PC-9 (cell line): ENCODE data around the gene SLC7A8. TPM values are rescaled to one million over a fixed set of nuclear protein-coding genes. Genes with fewer than 3 reads are reported as not detected.

Source experiments
- BruUV-seq: library from RNA; stranded (reverse); fragments of 400-500 nt; replicated peaks from 2 replicates; lab custom pipeline; 2021; lab: Mats Ljungman, UMichigan
- CTCF ChIA-PET: fragments of 300-600 bp; sonication (Branson Sonifier 250); formaldehyde crosslinking; loops from one replicate; lab custom pipeline; 2022; ENCODE audit warnings: antibody characterized with exemption; lab: Charles Lee
- POLR2A ChIA-PET: fragments of 300-600 bp; sonication (Branson Sonifier 250); formaldehyde crosslinking; loops from one replicate; lab custom pipeline; 2022; ENCODE audit warnings: antibody characterized with exemption; ENCODE audit not compliant: unreplicated experiment; lab: Charles Lee
- DNase-seq, 2 experiments: peaks; one replicate each; pipeline versions ENCODE4 v3.0.0 to v3.0.0-alpha.2; 2015 to 2022; ENCODE audit warnings: mixed read lengths in 1 of 2
- H2AFZ ChIP-seq: fragments of 200-600 bp; sonication (generic); 2 replicates; pipeline ENCODE4 v1.8.1; 2017; ENCODE audit warnings: antibody characterized with exemption
- H3F3A ChIP-seq: fragments of 200-600 bp; sonication (generic); 2 replicates; pipeline ENCODE4 v1.8.1; 2017; ENCODE audit warnings: antibody characterized with exemption, mild to moderate bottlenecking, low read depth; ENCODE audit not compliant: insufficient read depth
- H3K27ac ChIP-seq: fragments of 200-600 bp; sonication (generic); 2 replicates; pipeline ENCODE4 v1.6.1; 2016; ENCODE audit warnings: mixed run types
- H3K27me3 ChIP-seq: fragments of 200-600 bp; sonication (generic); 2 replicates; pipeline ENCODE4 v1.6.1; 2016; ENCODE audit warnings: low read depth, mixed run types; ENCODE audit not compliant: insufficient read depth
- H3K36me3 ChIP-seq: fragments of 200-600 bp; sonication (generic); 2 replicates; pipeline ENCODE4 v1.6.1; 2016; ENCODE audit warnings: low read depth, mixed run types
- H3K4me1 ChIP-seq: fragments of 200-600 bp; sonication (generic); replicated peaks from 2 replicates; pipeline ENCODE4 v1.6.1; 2016; ENCODE audit warnings: mixed run types; ENCODE audit not compliant: insufficient read depth
- H3K4me2 ChIP-seq: fragments of 200-600 bp; sonication (generic); 2 replicates; pipeline ENCODE4 v1.6.1; 2017; ENCODE audit warnings: mixed run types
- H3K4me3 ChIP-seq: fragments of 200-600 bp; sonication (generic); 2 replicates; pipeline ENCODE4 v1.6.1; 2016; ENCODE audit warnings: mixed run types
- H3K79me2 ChIP-seq: fragments of 200-600 bp; sonication (generic); 2 replicates; pipeline ENCODE4 v1.6.1; 2017; ENCODE audit warnings: low read depth, mixed run types
- H3K9me2 ChIP-seq: fragments of 200-600 bp; sonication (generic); 2 replicates; pipeline ENCODE4 v1.8.1; 2017; ENCODE audit warnings: mild to moderate bottlenecking; ENCODE audit not compliant: insufficient read depth
- H3K9me3 ChIP-seq: fragments of 200-600 bp; sonication (generic); 2 replicates; pipeline ENCODE4 v1.8.1; 2016; ENCODE audit warnings: low read depth; ENCODE audit not compliant: insufficient read depth
- H4K20me1 ChIP-seq: fragments of 200-600 bp; sonication (generic); 2 replicates; pipeline ENCODE4 v1.8.1; 2017; ENCODE audit not compliant: insufficient read depth
- CTCF ChIP-seq: fragments of 200-600 bp; sonication (generic); conservative IDR thresholded peaks from 2 replicates; pipeline ENCODE4 v1.6.1; 2017; ENCODE audit warnings: mixed run types, antibody characterized with exemption, mild to moderate bottlenecking, moderate library complexity
- EZH2 ChIP-seq: fragments of 200-600 bp; sonication (generic); IDR thresholded peaks from 2 replicates; pipeline ENCODE4 v1.8.0; 2017; ENCODE audit warnings: antibody characterized with exemption, low read depth
- intact Hi-C: fragments of 100-400 bp; cut with micrococcal nuclease; formaldehyde crosslinking; loops from one replicate; pipeline ENCODE4 v1.10.0; 2022; ENCODE audit not compliant: unreplicated experiment
- total RNA-seq: library from RNA; stranded (reverse); gene quantifications from 2 replicates; pipeline ENCODE4 v1.2.3, GENCODE V29; 2021

Gene SLC7A8
- total RNA-seq, 1 experiment from 2014 or later: 3.6 TPM

GRCh38 chr14:23114669-23115038 is 68.8 kb downstream of the SLC7A8 start:
- H3K4me1 ChIP-seq: peaks cover 41% of the 10 kb centered on the region
- no peak overlapping the region for H2AFZ ChIP-seq
- peak overlapping the region; percentile 65 for H3K4me2 ChIP-seq
- peaks cover 18% of the 10 kb centered on the region; the same call in 1 of the 2 replicates for H3F3A ChIP-seq
- DNase-seq: no peak
- ChIA-PET POLR2A (interaction anchor here (0.6 kb wide), 1 partner anchor 44 kb away, joined by 4 read pairs; no protein-coding TSS in a partner anchor), CTCF (no interaction called here)
- H4K20me1 ChIP-seq: no peaks in the 10 kb centered on the region
- no peaks in the 10 kb centered on the region for H3K9me2 ChIP-seq
- no peaks in the 10 kb centered on the region for H3K9me3 ChIP-seq
- TSS peak; percentile 65 for BruUV-seq
- H3K27me3 ChIP-seq: no peaks in the 10 kb centered on the region
- intact Hi-C loops: no loop called here
- peak overlapping the region; percentile 90 for H3K27ac ChIP-seq
- no peaks in the 10 kb centered on the region for H3K36me3 ChIP-seq
- no peak overlapping the region for H3K4me3 ChIP-seq
- no peaks in the 10 kb centered on the region for H3K79me2 ChIP-seq
- TF ChIP-seq CTCF (no peak), EZH2 (no peak)

DNA sequence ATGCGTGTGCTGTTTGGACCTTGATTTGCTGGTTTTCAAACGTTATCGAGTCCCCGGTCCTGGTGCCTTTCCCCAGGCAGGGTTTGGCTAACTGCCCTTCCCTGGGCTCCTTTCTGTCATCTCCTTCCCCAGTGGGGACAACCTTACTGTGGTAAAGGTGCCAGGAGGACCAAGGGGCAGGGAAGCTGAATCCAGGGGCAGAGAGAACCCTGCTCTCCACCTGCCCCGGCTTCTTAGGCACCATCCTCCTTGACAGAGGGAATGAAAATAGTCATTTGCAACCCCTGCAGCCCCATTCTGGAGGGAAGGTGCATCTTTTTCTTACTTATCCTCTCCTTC is 69.4 kb downstream of the SLC7A8 start:
- H3K9me2 ChIP-seq: no peaks in the 10 kb centered on the region
- peak overlapping the region; percentile 65; the same call in 1 of the 2 replicates for H3K4me2 ChIP-seq
- intact Hi-C loops: no loop called here
- POLR2A ChIA-PET: no interaction called here
- H4K20me1 ChIP-seq: no peaks in the 10 kb centered on the region
- DNase-seq: no peak
- peak overlapping the region; percentile 90 for H3K27ac ChIP-seq
- TF ChIP-seq CTCF: no peak
- no peak for TF ChIP-seq EZH2
- no TSS peak for BruUV-seq
- peaks cover 41% of the 10 kb centered on the region for H3K4me1 ChIP-seq
- H2AFZ ChIP-seq: no peak overlapping the region
- H3F3A ChIP-seq: peaks cover 18% of the 10 kb centered on the region; the same call in 1 of the 2 replicates
- H3K79me2 ChIP-seq: no peaks in the 10 kb centered on the region
- CTCF ChIA-PET: no interaction called here
- no peak overlapping the region for H3K4me3 ChIP-seq
- H3K9me3 ChIP-seq: no peaks in the 10 kb centered on the region
- no peaks in the 10 kb centered on the region for H3K27me3 ChIP-seq
- H3K36me3 ChIP-seq: no peaks in the 10 kb centered on the region

GRCh38 chr14:23113431-23114119 is 69.9 kb downstream of the SLC7A8 start:
- H4K20me1 ChIP-seq: no peaks in the 10 kb centered on the region
- H3K4me1 ChIP-seq: peaks cover 41% of the 10 kb centered on the region
- no TSS peak for BruUV-seq
- no peaks in the 10 kb centered on the region for H3K27me3 ChIP-seq
- no peaks in the 10 kb centered on the region for H3K36me3 ChIP-seq
- peaks cover 18% of the 10 kb centered on the region; the same call in 1 of the 2 replicates for H3F3A ChIP-seq
- H2AFZ ChIP-seq: no peak overlapping the region
- intact Hi-C loops: no loop called here
- TF ChIP-seq EZH2 (no peak), CTCF (no peak)
- ChIA-PET POLR2A (no interaction called here), CTCF (no interaction called here)
- H3K4me3 ChIP-seq: no peak overlapping the region
- H3K79me2 ChIP-seq: no peaks in the 10 kb centered on the region
- H3K27ac ChIP-seq: peak overlapping the region; percentile 90
- H3K4me2 ChIP-seq: no peak overlapping the region; the same call in 1 of the 2 replicates
- DNase-seq: no peak
- no peaks in the 10 kb centered on the region for H3K9me2 ChIP-seq
- no peaks in the 10 kb centered on the region for H3K9me3 ChIP-seq
